ENCODE results near the gene PRSS8.
A peak's percentile ranks its signal among the peaks of the same experiment; 100 is the strongest.

The PRSS8 gene

GRCh38 chr16:31111881-31112466 lies 23.6 kb downstream of the PRSS8 start:
- Histone ChIP-seq H3K4me1 (no peaks in the 10 kb centered on the region), H2AFZ (no peak overlapping the region), H3K27ac (no peak overlapping the region), H3K9me3 (ENCODE audit: control insufficient read depth, low read length) (no peaks in the 10 kb centered on the region), H3K9ac (no peak overlapping the region), H3K36me3 (ENCODE audit: control insufficient read depth, insufficient read depth, low read length) (no peaks in the 10 kb centered on the region), H3K4me3 (ENCODE audit: low read depth, low read length) (no peak overlapping the region), H3K4me2 (ENCODE audit: low read length) (no peak overlapping the region), H3K27me3 (ENCODE audit: control insufficient read depth, insufficient read depth, low read length) (no peaks in the 10 kb centered on the region), H3K79me2 (peaks cover 3% of the 10 kb centered on the region)
- TF ChIP-seq CTCF (IDR thresholded peaks at IDR 0.05) = no peak

- H3K27me3 ChIP-seq (ENCODE audit: control insufficient read depth, insufficient read depth, low read length) = no peaks in the 10 kb centered on the region
- no peak overlapping the region for H2AFZ ChIP-seq
- H3K4me3 ChIP-seq (ENCODE audit: low read depth, low read length) = no peak overlapping the region
- H3K4me2 ChIP-seq (ENCODE audit: low read length) = no peak overlapping the region
- TF ChIP-seq CTCF (IDR thresholded peaks at IDR 0.05) = no peak
- H3K27ac ChIP-seq = no peak overlapping the region
- H3K79me2 ChIP-seq = peaks cover 3% of the 10 kb centered on the region
- H3K4me1 ChIP-seq = peaks cover 3% of the 10 kb centered on the region
- H3K36me3 ChIP-seq (ENCODE audit: control insufficient read depth, insufficient read depth, low read length) = no peaks in the 10 kb centered on the region
- H3K9ac ChIP-seq = no peak overlapping the region
- H3K9me3 ChIP-seq (ENCODE audit: control insufficient read depth, low read length) = no peaks in the 10 kb centered on the region
Measured at GRCh38 chr16:31110106-31111034, 25.2 kb downstream of the PRSS8 start.

GRCh38 chr16:31109622-31110021 lies 25.9 kb downstream of the PRSS8 start:
- H3K79me2 ChIP-seq = peaks cover 3% of the 10 kb centered on the region
- no peaks in the 10 kb centered on the region for H3K27me3 ChIP-seq (ENCODE audit: control insufficient read depth, insufficient read depth, low read length)
- no peak overlapping the region for H3K9ac ChIP-seq
- H3K4me3 ChIP-seq (ENCODE audit: low read depth, low read length) = no peak overlapping the region
- H2AFZ ChIP-seq = no peak overlapping the region
- TF ChIP-seq CTCF (IDR thresholded peaks at IDR 0.05) = no peak
- no peaks in the 10 kb centered on the region for H3K36me3 ChIP-seq (ENCODE audit: control insufficient read depth, insufficient read depth, low read length)
- H3K4me1 ChIP-seq = peaks cover 3% of the 10 kb centered on the region
- no peak overlapping the region for H3K27ac ChIP-seq
- H3K9me3 ChIP-seq (ENCODE audit: control insufficient read depth, low read length) = no peaks in the 10 kb centered on the region
- H3K4me2 ChIP-seq (ENCODE audit: low read length) = no peak overlapping the region

- no peak overlapping the region for H3K9ac ChIP-seq
- TF ChIP-seq CTCF (IDR thresholded peaks at IDR 0.05) = no peak
- peak overlapping the region; percentile 85 for H3K4me3 ChIP-seq (ENCODE audit: low read depth, low read length)
- peaks cover 3% of the 10 kb centered on the region for H3K79me2 ChIP-seq
- no peaks in the 10 kb centered on the region for H3K36me3 ChIP-seq (ENCODE audit: control insufficient read depth, insufficient read depth, low read length)
- H3K4me1 ChIP-seq = peaks cover 3% of the 10 kb centered on the region
- H3K27me3 ChIP-seq (ENCODE audit: control insufficient read depth, insufficient read depth, low read length) = no peaks in the 10 kb centered on the region
- H2AFZ ChIP-seq = peak overlapping the region; percentile 94
- H3K4me2 ChIP-seq (ENCODE audit: low read length) = peak overlapping the region; percentile 74
- no peaks in the 10 kb centered on the region for H3K9me3 ChIP-seq (ENCODE audit: control insufficient read depth, low read length)
- H3K27ac ChIP-seq = peak overlapping the region; percentile 53
Measured at GRCh38 chr16:31108794-31109558, 26.6 kb downstream of the PRSS8 start.
